Frontal cortex (tissue), 4 donors: ENCODE results near the gene MAPK8IP1. TPM values are rescaled to one million over a fixed set of nuclear protein-coding genes. Genes with fewer than 3 reads are reported as not detected.
"Not testable (repeated sequence)": the region's sequence is repeated elsewhere in the genome, so short reads cannot be mapped to it uniquely, and the experiment has no call there.

Source experiments
- DNase-seq, 2 donors: peaks; one replicate each; pipeline ENCODE4 v3.0.0; 2012; ENCODE audit warnings: low spot score in 2 of 2
- FAIRE-seq: peaks from 2 replicates; lab custom pipeline; 2012; peaks lifted over from hg19 to GRCh38; lab: Jason Lieb, UNC
- total RNA-seq: library from RNA; depleted of rRNA; stranded (reverse); fragments of >200 nt; gene quantifications from one replicate; pipeline ENCODE4 v1.2.3, GENCODE V29; 2014
- donor health status: control.
- donor health status: control.
- donor health status: control.

The MAPK8IP1 gene
- total RNA-seq, 1 donor from 2014 or later = 88.9 TPM

GRCh38 chr11:45886816-45887520, 1.5 kb downstream of the MAPK8IP1 start:
- no peak for FAIRE-seq
- peak in 1 of 2 donors; percentile 21 for DNase-seq

- FAIRE-seq (no peak), DNase-seq (no peak)
These were observed 2.1 kb downstream of the MAPK8IP1 start for GRCh38 chr11:45887587-45887986.

GRCh38 chr11:45889555-45889954, 4.1 kb downstream of the MAPK8IP1 start:
- no peak for FAIRE-seq
- no peak for DNase-seq

GRCh38 chr11:45889966-45890365, 4.5 kb downstream of the MAPK8IP1 start:
- no peak for FAIRE-seq
- no peak for DNase-seq

GRCh38 chr11:45890886-45891550, 5.6 kb downstream of the MAPK8IP1 start:
- DNase-seq (no peak), FAIRE-seq (no peak)

GRCh38 chr11:45892856-45893255, 7.4 kb downstream of the MAPK8IP1 start:
- DNase-seq (no peak), FAIRE-seq (no peak)

GRCh38 chr11:45894555-45895247, 9.2 kb downstream of the MAPK8IP1 start:
- DNase-seq (no peak), FAIRE-seq (no peak)

GRCh38 chr11:45895553-45896259, 10.3 kb downstream of the MAPK8IP1 start:
- DNase-seq = no peak
- FAIRE-seq = no peak

GRCh38 chr11:45896422-45896984, 11.1 kb downstream of the MAPK8IP1 start:
- FAIRE-seq = no peak
- no peak for DNase-seq

- DNase-seq = no peak
- no peak for FAIRE-seq
These were observed 12.1 kb downstream of the MAPK8IP1 start for GRCh38 chr11:45897556-45897955.

GRCh38 chr11:45899086-45899447, 13.6 kb downstream of the MAPK8IP1 start:
- FAIRE-seq (no peak), DNase-seq (no peak)

GRCh38 chr11:45899448-45900174, 14.2 kb downstream of the MAPK8IP1 start:
- peak; percentile 90 to 93 for DNase-seq
- no peak for FAIRE-seq

- DNase-seq, FAIRE-seq: not testable (repeated sequence)
These were observed 14.8 kb downstream of the MAPK8IP1 start for GRCh38 chr11:45900175-45900800.

GRCh38 chr11:45900916-45901617, 15.6 kb downstream of the MAPK8IP1 start:
- DNase-seq (peak in 1 of 2 donors; percentile 59), FAIRE-seq (no peak)

- FAIRE-seq (no peak), DNase-seq (peak in 1 of 2 donors; percentile 79)
These were observed 16.2 kb downstream of the MAPK8IP1 start for GRCh38 chr11:45901626-45902025.

GRCh38 chr11:45902452-45903380, 17.3 kb downstream of the MAPK8IP1 start:
- DNase-seq = no peak
- FAIRE-seq = no peak

GRCh38 chr11:45904309-45904915, 19.0 kb downstream of the MAPK8IP1 start:
- DNase-seq = no peak

More at GRCh38 chr11:45904309-45904915, 19.0 kb downstream of the MAPK8IP1 start:
- FAIRE-seq = no peak
